Endodermal cell (in vitro differentiated cells): ENCODE results near the gene IQCM. TPM values are rescaled to one million over a fixed set of nuclear protein-coding genes. Genes with fewer than 3 reads are reported as not detected.

Experiments used
- DNase-seq: peaks from one replicate; pipeline ENCODE4 v3.0.0-alpha.2; 2017
- H3K27ac ChIP-seq: 2 replicates; pipeline ENCODE4 v1.5.1; 2013; ENCODE audit warnings: mild to moderate bottlenecking, low read depth, low read length, moderate library complexity
- H3K27me3 ChIP-seq: 2 replicates; pipeline ENCODE4 v1.6.1; 2013; ENCODE audit warnings: mild to moderate bottlenecking, low read length, moderate library complexity; ENCODE audit not compliant: insufficient read depth, control insufficient read depth, poor library complexity, severe bottlenecking
- H3K36me3 ChIP-seq: 2 replicates; pipeline ENCODE4 v1.7.0; 2013; ENCODE audit warnings: mild to moderate bottlenecking, low read length, moderate library complexity; ENCODE audit not compliant: control insufficient read depth, insufficient read depth
- H3K4me1 ChIP-seq: one replicate; pipeline ENCODE4 v1.7.0; 2013; ENCODE audit warnings: low read length; ENCODE audit not compliant: control insufficient read depth, insufficient read depth
- H3K4me3 ChIP-seq: 2 replicates; pipeline ENCODE4 v1.5.1; 2013; ENCODE audit warnings: mild to moderate bottlenecking, low read length, moderate library complexity
- H3K9ac ChIP-seq: 2 replicates; pipeline ENCODE4 v1.6.1; 2013; ENCODE audit warnings: mild to moderate bottlenecking, low read length, moderate library complexity; ENCODE audit not compliant: poor library complexity, severe bottlenecking; ENCODE audit errors: extremely low read depth
- H3K9me3 ChIP-seq: 2 replicates; pipeline ENCODE4 v1.6.1; 2013; ENCODE audit warnings: mild to moderate bottlenecking, low read length, moderate library complexity; ENCODE audit not compliant: control insufficient read depth
- H3K27ac Mint-ChIP-seq: 2 replicates; pipeline ENCODE4 v1.8.0; 2020; ENCODE audit warnings: mixed read lengths
- H3K27me3 Mint-ChIP-seq: 2 replicates; pipeline ENCODE4 v1.8.0; 2021; ENCODE audit warnings: mild to moderate bottlenecking, mixed read lengths; ENCODE audit not compliant: insufficient read depth
- H3K36me3 Mint-ChIP-seq: 2 replicates; pipeline ENCODE4 v1.8.0; 2020; ENCODE audit warnings: low read depth, mixed read lengths
- H3K4me1 Mint-ChIP-seq: 2 replicates; pipeline ENCODE4 v1.8.0; 2020; ENCODE audit warnings: mixed read lengths
- H3K4me3 Mint-ChIP-seq: 2 replicates; pipeline ENCODE4 v1.8.0; 2020; ENCODE audit warnings: mild to moderate bottlenecking, moderate library complexity, mixed read lengths
- H3K9me3 Mint-ChIP-seq: 2 replicates; pipeline ENCODE4 v1.8.0; 2020; ENCODE audit warnings: mild to moderate bottlenecking, mixed read lengths
- CTCF ChIP-seq: fragments of 200-600 bp; sonication (generic); conservative IDR thresholded peaks from 2 replicates; pipeline ENCODE4 v1.5.0; 2021; ENCODE audit warnings: antibody characterized with exemption, mild to moderate bottlenecking
- WGBS, 2 experiments: methylation state at CpG; one replicate each; pipeline versions ENCODE4 v1.1.5 to v1.1.7; 2013; ENCODE audit warnings: missing lambda C conversion rate in 2 of 2, mixed read lengths in 1 of 2; ENCODE audit not compliant: insufficient coverage in 1 of 2, insufficient read length in 1 of 2; 5-methylcytosine and 5-hydroxymethylcytosine counted together
- total RNA-seq, 2 donors: library from RNA; stranded (reverse); fragmentation: NEBNext Ultra II Directional in 1 of 2; extraction: Animal tissue kit (Norgen Biotek cat#: 25700) in 1 of 2; gene quantifications; 2 replicates in 1 of 2; 3 replicates in 1 of 2; pipeline ENCODE4 v1.2.1, GENCODE V29; 2021

Gene IQCM
- total RNA-seq, 2 donors from 2014 or later, result not detected

GRCh38 chr4:149790172-149790907, 25.3 kb downstream of the IQCM start:
- Mint-ChIP-seq H3K27me3 (no peaks in the 10 kb centered on the region), H3K9me3 (no peaks in the 10 kb centered on the region), H3K27ac (no peak overlapping the region), H3K4me3 (no peak overlapping the region), H3K36me3 (no peaks in the 10 kb centered on the region), H3K4me1 (no peaks in the 10 kb centered on the region)
- TF ChIP-seq CTCF, result no peak
- Histone ChIP-seq H3K27ac (no peak overlapping the region), H3K27me3 (no peaks in the 10 kb centered on the region), H3K9ac (no peak overlapping the region), H3K9me3 (no peaks in the 10 kb centered on the region), H3K4me3 (no peak overlapping the region), H3K36me3 (no peaks in the 10 kb centered on the region), H3K4me1 (no peaks in the 10 kb centered on the region)
- DNase-seq, result no peak
- 85 to 100% methylated on average over 3 to 4 of the region's 4 CpGs for WGBS, 2 experiments

- no peak for TF ChIP-seq CTCF
- Histone ChIP-seq H3K9me3 (no peaks in the 10 kb centered on the region), H3K9ac (no peak overlapping the region), H3K4me1 (no peaks in the 10 kb centered on the region), H3K4me3 (no peak overlapping the region), H3K27ac (no peak overlapping the region), H3K27me3 (no peaks in the 10 kb centered on the region), H3K36me3 (no peaks in the 10 kb centered on the region)
- Mint-ChIP-seq H3K27ac (no peak overlapping the region), H3K36me3 (no peaks in the 10 kb centered on the region), H3K4me3 (no peak overlapping the region), H3K9me3 (no peaks in the 10 kb centered on the region), H3K27me3 (no peaks in the 10 kb centered on the region), H3K4me1 (no peaks in the 10 kb centered on the region)
- WGBS, 2 experiments, result 100% methylated on average over 3 of the region's 4 CpGs; no CpG with 5 or more reads in 1 of the 2 experiments
- no peak for DNase-seq
Observed at GRCh38 chr4:149788300-149788699, 27.3 kb downstream of the IQCM start.

DNA sequence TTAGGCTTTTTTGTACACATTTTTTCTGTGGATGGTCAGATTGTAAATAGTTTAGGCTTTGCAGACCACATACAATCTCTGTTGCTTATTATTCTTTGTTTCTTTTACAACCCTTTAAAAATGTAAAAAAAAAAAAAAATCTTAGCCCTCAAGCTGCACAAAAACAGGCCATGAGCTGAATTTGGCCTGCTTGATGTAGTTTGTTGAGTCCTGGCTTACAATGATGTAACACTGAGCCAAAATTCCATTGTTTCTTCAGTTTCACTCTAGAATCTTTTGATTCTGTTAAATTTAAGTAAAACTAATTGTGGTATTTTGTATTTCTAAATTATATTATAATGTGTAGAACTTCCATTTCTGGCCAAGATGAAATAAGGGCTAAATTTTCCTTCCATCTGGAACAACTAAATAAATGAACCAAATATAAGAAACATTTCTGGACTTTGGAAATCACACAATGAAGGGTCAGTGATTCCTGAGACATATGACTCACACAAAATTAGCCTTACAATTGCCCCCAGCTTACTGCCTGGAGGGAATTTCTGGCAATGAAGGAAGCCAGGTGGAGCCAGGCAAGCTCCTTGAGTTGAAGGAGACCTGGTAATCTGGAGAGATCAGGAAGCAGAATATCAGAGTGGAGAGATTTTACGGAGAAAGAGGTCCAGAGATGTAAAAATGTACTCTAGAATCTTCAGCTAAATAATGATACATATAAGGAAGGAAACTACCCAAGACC, 29.8 kb downstream of the IQCM start:
- DNase-seq, result peak; percentile 56
- no peak overlapping the region for H3K27ac ChIP-seq
- whole genome bisulfite sequencing, 2 experiments, result no CpG with 5 or more reads among the region's 1 CpG
- no peak overlapping the region for H3K9ac ChIP-seq
- no peaks in the 10 kb centered on the region for H3K4me1 ChIP-seq
- Mint-ChIP-seq H3K36me3 (no peaks in the 10 kb centered on the region), H3K4me1 (no peaks in the 10 kb centered on the region), H3K27me3 (no peaks in the 10 kb centered on the region), H3K4me3 (no peak overlapping the region), H3K9me3 (no peaks in the 10 kb centered on the region), H3K27ac (no peak overlapping the region)
- H3K4me3 ChIP-seq, result no peak overlapping the region
- H3K36me3 ChIP-seq, result no peaks in the 10 kb centered on the region
- no peaks in the 10 kb centered on the region for H3K27me3 ChIP-seq
- no peak for TF ChIP-seq CTCF
- H3K9me3 ChIP-seq, result no peaks in the 10 kb centered on the region
